GM18519 (cell line): Measurements from ENCODE around the gene MFSD6L.

Experiments used
- ATAC-seq: cut with Tn5 transposase; IDR thresholded peaks from one replicate; pipeline ENCODE4 v1.9.1; 2021; ENCODE audit warnings: mild to moderate bottlenecking, moderate library complexity; ENCODE audit not compliant: unreplicated experiment, low FRiP score

The MFSD6L gene

DNA sequence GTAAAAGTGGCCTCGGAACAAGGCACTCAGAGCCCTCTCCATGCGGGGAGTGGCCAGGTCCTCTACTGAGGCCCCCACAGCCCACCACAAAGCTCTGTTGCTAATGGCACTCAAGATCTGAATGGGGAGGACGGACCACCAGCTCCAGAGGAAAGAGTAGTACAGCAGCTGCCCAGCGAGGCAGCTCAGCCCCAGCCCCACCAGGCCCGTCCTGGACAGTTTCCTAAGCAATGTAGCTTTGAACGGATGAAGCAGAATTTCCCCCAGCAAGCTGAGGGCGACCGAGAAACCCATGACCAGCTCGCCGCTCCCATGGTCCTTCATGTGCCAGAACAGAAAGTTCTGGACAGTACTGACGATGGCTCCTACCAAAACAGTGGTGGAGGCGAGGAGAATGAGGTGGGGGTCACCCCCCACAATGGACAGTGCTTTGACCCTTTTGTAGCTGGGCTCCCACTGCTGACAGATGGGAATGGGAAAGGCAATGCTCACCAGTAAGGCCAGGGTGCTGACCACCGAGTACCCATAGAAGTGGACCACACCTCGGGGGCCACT is 1.5 kb downstream of the MFSD6L start:
- ATAC-seq, result no peak

DNA sequence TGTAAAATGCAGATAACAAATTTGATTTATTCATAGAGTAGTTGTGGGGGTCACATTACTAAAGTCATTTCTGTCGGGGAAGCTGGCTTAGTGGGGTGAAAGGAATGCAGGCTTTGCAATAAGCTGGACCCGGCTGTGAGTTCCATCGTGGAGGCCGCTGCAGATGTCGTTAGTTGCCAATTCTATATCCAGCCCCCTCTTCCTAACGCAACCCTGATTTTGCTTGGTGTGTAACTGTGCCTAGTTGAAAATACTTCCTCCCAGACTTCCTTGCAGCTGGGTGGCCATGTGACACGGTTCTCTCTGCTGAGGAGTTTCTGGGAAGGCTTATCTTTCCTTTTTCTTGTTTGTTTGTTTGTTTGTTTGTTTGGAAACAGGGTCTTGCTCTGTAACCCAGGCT is 4.5 kb downstream of the MFSD6L start:
- ATAC-seq, result no peak

DNA sequence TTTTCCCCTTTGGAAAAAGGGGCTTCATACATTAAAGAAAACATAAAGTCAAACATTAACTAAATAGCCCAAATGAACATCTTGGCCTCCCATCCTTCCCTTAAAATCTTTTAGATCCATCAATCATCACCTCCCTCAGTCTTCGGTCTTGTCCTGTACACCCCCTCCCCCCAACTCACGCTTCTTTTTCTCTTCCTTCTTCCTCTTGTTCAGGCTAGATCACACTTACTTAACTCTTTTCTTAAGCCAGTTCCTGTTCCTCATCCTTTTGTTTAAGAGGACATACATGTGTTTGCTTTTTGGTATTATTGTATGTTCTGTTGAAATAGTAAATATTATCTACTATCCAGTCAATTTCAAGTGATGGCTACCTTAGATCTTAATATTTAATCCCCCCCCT is 5.5 kb downstream of the MFSD6L start:
- no peak for ATAC-seq

DNA sequence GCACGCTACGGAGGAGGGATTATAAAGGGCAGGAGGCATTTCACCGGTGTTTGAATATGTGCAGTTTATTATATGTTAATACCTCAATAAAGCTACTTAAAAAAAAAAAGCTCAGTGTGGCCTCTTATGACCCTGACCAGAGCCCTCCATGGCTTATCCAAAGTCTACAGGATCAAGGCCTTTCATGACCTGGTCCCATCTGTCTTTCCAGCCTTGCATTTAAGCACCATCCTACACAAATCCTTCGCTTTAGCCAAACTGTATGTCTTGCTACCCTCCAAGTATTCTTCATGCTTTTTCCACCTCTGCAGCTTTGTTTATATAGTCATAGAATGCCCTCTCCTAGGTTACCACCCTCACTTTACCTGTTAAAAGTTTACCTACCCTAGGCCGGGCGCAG is 6.5 kb downstream of the MFSD6L start:
- ATAC-seq, result no peak

DNA sequence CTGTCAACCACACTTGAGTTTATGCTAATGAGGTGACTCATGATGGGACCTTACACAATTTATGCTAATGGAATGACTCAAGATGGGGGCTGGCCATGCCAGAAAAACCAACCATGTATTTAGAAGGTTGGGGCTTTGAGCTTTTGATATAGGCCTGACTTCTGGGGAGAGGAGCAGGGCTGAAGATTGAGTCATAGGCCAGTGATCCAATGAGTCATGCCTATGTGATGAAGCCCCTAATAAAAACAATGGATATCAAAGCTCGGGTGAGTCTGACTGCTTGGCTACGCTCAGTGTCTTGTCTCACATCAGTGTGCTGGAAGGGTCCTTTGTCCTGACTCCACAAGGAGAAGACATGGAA is 7.3 kb downstream of the MFSD6L start:
- ATAC-seq, result no peak

DNA sequence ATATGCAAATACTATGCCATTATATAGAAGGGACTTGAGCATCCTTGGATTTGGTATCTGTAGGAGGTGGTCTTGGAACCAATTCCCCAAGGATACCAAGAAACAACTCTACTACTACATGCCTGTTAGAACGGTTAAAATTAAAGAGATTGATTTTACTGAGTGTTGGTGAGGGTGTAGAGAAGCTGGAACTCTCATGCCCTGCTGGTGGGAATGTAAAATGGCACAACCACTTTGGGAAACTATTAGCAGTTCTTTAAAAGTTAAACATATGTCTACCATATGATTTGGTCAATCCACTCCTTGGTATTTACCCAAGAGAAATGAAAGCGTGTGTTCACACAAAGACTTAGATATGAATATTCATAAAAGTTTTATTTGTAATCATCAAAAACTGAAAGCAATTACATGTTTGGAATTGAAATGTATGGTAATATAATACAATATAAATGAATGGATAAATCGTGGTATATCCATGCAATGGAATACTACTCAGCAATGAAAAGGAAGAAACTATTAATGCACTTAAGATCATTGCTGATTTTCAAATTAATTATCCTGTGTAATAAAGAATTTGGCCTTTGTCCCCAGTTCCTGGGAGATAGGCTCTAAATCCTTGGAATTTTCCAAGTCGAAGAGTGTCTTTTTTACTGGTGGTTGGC is 7.8 kb downstream of the MFSD6L start:
- no peak for ATAC-seq

DNA sequence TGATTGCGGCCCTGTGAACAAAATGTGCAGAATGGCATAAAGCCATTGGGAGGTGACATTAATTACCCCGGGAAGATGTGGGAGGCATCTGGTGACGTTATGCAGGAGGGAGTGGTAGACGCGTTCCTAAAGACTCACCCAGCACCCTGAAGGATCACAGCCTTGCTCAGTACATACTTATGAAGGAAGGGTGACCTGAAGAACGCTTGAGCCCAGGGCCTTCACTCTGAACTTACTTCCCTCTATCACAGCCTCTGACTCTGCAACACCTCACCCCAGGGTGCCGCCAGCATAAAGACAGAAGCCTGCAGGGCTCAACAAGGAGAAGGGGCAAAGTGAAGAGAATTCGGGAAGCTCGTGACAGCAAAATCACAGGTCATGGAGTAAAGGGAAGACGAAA is 9.4 kb downstream of the MFSD6L start:
- ATAC-seq, result no peak

DNA sequence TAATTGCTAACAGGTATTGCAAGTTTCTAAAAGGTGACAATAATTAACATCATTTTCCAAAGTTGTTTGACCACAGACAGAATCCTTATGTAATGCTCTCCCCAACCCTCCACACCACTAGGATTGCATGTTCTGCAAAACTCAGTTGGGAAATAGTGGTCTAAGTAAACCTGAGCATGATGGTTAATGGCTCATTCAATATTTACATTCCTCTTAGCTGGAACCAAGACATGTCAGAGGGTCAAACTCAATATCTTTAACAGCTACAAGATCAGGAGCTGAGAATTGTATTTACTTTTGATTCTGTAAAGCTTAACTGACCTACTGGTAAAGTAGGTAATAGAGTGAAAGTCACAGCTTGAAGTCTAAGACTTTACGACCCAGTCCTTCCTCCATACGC is 10.2 kb downstream of the MFSD6L start:
- ATAC-seq, result no peak

DNA sequence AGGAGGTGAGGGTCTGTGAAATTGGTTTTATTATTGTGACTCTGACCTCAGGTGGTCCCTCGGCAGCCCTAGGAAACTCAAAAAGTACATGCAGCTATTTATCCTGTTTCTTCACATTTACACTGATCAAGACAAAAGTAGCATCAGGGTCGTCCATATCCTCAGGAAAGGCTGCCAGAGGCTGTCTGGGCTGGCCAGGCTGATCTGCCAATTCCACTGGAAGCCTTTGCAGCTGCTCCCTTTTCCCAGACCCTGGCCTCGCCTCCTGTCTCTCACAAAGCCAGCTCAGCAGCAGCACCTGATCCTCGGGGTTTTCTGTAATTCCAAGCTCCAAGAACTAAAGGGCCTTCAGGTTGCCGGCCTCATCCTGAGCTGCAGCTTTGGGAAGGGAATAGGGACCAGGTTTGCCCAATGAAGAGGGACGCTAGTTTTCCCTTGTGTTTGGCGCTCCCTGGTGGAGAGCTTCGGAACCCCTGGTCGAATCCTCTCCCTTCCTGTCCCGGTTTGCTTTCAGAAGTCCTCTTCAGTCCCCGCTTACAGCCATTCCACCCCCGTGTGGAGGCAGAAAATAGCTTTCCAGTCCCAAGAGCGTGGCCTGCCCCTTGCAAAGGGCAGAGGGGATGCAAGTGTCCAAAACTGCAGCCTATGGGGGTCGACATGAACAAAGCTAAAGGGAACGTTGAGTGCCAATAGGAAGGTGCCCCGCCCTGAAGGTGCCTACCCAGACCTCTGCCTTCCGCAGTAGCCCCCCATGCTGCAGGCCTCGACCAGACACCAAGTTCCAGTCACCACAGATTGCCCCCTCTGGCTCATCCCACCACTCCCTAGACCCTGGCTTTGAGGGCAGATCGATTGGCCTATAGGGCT is 13.4 kb downstream of the MFSD6L start:
- no peak for ATAC-seq

DNA sequence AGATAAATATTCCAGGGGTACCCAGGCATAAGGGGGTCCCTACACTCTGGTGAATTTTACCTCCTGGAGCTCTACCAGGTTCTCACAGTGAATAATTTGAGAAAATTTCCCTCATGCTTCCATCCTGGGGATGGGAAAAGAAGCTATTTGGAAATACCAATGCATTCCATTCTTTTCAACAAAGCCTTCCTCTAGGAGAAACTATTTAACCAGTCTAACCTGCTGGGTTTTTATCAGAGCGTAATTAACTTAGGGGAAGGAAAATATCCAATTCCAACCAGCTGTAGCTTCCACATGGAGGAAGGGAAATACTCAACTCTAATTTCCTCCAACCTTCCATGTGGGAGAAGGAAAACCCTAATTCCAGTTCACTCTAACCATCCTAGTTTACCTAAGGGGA is 17.0 kb downstream of the MFSD6L start:
- ATAC-seq, result no peak

DNA sequence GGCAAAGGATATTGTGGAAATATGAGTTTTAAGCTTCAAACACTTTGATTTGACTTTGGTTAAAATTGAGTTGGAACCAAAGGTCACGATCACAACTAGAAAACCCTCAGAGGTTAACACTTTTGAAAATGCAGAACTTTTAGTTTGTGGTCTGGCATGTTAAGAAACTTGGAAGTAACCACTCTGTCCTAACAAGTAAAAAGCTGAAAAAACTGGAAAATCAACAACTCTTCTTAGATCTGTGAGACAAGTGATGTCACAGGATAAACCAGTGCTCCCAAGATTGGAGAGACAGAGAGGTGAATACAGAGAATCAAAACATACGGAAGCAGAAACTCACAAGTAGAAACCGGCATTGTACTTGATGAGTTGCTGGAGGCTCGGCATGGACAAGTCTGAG is 17.4 kb downstream of the MFSD6L start:
- no peak for ATAC-seq

DNA sequence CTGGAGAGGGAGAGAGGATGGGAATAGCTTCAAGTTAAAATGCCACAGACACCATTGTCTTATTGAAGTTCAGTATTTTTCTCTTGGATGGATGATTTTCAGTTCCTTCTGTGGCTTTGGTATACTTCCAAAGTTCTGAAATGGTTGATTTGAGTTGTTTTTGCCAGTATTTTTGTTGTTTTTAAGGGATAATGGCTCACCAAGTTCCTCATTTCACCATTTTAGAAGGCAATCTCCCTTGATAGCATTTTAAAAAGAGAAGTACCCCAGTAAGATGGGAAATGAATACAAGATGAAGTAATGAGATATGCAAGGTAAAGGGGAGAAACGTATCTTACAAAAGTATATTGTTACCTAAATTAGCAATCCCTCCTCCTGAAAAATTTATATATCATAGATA is 22.3 kb downstream of the MFSD6L start:
- no peak for ATAC-seq

DNA sequence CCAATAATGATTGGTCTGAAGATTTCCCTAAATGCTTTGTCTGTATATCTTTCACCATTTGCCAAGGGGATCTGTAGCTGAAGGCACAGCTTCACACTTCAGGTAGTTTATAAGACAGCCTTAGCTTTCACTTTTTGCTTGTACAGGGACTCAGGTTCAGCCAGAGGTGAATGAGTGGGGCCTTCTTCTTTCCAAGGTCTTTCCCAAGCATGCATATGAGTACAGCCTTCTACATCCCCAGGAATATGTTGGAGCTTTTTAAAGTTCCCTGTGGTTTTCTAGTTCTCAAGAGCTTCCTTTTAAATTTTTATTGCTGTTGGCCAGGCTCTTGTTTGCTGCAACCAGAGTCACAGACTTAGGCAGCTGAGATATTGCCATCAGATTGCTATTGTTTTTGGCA is 22.9 kb downstream of the MFSD6L start:
- no peak for ATAC-seq

DNA sequence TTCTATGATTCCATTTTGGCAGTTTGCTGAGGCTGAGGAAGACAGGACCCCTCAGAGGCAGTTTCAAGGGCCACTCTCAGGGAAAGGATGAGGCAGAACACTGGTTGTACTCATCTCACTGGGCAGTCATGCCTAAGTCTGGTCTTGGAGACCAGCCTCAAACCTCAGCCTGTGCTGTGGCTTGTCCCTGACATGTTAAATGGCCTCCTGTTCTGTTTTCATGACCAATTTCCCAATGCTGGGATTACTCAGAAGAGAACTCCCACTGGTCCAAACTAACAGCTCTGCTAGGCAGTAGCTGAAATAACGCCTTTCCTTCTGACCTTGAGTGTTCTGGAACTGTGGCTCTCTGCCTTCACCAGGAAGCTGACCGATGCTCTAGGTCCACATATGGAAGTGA is 32.4 kb downstream of the MFSD6L start:
- no peak for ATAC-seq

DNA sequence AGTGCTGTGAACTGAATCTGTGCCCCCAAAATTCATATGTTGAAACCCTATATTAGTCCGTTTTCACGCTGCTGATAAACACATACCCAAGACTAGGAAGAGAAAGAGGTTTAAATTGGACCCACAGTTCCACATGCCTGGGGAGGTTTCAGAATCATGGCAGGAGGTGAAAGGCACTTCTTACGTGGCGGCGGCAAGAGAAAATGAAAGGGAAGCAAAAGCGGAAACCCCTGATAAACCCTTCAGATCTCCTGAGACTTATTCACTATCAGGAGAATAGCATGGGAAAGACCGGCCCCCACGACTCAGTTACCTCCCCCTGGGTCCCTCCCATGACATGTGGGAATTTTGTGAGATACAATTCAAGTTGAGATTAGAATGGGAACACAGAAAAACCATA is 37.2 kb downstream of the MFSD6L start:
- ATAC-seq, result no peak

DNA sequence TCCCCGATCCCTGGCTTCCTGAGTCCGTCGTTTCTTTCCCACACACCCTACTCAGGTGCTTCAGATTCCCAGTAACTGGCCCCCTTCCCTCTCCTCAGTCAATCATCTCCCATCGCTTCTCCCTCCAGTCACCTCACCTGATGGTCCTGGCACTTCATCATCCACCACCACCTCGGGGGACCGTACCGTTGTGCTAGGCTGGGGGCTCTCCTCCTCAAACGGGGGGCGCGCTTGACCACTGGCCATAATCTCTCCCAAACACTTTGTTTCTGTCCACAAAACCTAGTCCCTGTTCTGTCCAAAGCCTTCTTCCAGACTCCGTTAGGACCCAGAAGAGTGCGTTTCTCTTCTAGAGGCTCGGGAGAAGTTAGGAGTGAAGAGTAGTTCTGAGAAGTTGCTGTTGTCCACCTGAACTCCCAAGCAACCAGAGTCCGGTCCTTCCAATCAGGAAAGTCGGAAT is 41.0 kb downstream of the MFSD6L start, which contains the start of gene SPDYE4:
TSS of gene SPDYE4 (minus strand) at position 410 of the 460 bp plus-strand sequence. CDS start at position 246, 164 bp downstream.
- ATAC-seq, result no peak

DNA sequence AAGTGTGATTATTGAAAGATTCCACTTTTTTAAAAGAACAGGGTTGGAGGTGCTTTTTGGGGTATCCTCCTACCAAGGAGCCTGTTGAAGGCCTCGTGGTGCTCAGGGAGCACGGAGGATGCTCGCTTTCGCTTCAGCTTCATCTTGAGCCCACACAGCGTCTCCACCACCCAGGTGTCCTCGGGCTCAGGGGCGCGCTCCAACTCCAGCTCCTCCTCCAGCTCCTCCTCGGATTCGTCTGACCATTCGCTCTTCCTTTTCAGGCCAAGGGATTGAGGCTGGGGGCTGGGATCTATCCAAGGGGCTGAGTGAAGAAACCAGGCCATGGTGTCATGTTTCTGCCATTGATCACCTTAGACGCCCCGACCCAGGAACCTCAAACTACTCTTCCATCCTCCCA is 42.0 kb downstream of the MFSD6L start:
- ATAC-seq, result no peak

DNA sequence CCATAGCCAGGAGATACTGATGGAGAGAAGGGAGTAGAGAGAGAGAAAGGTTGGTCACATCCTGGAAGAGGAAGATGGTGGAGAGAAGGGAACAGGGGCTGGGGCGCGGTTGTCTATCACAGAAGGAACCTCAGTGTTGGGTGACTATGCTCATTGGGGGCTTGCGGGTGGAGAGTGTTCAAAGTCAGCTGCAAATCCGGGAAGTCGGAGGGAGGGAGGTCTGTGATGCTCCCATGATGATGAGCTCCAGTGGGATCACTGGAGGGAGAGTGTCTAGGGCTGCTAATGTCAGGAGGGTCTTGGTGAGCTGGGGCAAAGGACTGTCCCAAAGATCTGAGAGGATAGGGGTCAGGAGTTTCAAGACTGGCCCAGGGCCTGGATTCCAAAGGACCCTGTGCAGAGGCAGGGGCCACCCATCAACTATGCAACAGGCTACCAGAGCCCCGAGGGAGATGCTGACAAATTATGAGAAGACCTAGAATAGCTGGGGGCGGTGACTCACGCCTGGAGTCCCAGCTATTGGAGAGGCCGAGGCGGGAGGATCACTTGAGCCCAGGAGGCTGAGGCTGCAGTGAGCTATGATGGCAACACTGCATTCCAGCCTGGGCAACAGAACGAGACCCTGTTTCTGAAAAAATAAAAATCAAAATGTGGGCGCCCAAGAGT is 43.4 kb downstream of the MFSD6L start:
- no peak for ATAC-seq

DNA sequence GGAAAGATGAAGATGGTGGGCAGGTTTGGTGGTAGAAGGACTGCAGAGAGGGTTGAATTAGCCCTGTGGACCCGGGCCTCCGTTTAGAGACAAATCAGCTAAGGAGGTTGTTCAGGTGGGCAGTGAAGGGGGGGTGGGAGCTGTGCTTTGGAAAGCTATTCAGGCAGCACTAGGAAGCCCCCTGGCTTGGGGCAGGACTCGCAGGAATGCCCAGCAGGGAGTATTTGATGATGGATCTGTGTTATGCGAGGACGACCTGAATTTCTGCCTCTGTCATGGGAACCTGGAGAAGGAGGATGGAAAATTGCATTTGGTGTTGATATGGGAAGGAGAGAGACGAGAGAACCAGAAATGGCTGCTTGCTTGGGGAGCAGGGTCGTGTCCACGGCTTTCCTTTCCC is 44.3 kb downstream of the MFSD6L start:
- no peak for ATAC-seq

DNA sequence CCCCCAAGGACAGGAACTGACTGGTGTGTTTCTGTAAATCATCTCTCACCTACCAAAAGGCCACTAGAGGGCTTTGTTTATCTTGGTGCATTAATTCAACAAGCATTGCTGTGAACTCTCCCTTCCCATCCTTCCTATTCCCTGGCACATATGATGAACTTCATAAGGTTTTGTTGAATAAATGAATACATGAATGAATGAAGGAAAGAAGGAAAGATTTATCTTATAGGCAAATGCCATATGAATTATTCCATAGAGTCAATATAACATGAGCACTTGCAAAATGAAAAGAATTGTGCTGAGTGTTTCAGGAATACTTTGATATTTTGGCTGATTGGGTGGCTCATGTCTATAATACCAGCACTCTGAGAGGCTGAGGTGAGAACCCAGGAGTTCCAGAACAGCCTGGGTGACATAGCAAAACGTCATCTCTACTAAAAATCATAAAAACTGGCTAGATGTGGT is 45.2 kb downstream of the MFSD6L start:
- ATAC-seq, result no peak
